ENCODE data around the gene SELP.
"Not testable (repeated sequence)": the region's sequence is repeated elsewhere in the genome, so short reads cannot be mapped to it uniquely, and the experiment has no call there.

The SELP gene

DNA sequence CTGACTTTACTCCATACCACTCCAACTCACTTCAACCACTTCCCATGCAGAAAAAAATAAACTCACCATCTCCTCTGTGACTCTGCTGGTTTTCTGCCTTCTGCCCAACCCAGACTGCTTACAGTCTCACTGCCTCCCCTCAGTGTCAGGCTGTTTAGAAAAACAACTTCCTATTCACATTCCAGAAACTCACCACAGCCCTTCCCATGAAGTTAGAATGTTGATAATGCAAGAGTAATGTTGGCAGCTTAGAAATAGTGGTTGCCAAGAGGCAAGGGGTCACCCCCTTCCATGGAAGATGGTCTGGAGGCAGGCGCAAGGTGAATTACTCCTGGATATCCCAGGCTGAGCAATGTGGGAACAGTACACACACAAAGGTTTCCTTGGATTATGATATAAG lies at the start of gene SELP:
Gene SELP, minus strand, starts transcription at position 119 of the 400 bp plus-strand sequence. Its CDS starts 50 bp downstream, at position 69.
- no peak for DNase-seq

DNA sequence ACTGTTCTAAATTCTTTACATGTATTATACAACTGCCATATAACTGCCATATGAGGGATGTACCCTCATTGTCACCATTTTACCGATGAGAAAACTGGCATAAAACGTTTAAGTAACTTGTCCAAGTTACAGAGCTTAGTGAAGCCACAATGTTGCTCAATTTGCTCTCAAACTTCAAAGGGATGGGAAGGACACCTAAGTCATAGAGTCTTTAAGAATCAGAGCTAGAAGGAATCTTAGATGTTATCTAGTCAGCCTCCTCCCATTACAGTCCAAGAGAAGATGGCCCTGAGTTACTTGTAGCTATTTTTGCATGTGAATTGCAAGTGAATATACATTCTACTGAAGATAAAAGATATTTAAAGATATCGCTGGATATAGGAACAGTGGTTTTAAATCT lies 49.8 kb upstream of the SELP start:
- no peak for DNase-seq

DNA sequence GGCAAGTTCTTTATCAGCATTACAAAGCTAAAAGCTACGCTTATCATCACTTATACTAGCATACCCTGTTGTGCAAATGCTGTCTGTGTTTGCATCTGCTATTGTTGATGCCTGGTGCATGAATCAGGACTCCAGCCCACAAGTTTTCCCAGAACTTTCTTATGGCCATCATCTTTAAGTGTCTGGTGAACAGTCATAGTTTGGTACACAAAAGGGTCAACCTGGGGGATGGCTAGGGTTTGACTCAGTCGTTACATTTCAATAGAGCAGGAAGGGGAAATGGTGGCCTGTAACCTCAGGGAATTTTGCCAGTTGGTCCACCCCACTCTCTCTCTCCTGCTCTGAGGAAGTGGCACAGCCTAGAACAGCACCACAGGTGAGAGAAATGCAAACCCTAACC lies 46.1 kb upstream of the SELP start:
- DNase-seq, result no peak

DNA sequence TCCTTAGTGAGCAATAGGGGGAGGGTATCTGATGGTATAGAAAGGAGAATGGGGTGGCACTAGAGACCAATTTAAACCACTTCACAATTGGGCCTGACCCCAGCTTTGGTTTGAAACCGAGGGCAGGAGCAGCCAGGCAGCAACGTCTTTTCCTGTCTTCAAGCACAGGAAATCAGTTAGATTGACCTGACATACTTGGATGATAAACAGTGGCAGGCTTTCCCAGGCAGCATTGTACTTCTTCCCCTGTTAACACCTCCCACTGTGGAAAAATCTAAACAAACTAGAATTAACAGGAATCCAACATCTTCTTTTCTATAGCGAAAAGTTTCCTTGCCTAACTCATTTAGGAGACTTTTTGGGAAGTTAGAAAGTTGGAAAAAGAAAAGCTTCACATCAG lies 40.9 kb upstream of the SELP start:
- no peak for DNase-seq

DNA sequence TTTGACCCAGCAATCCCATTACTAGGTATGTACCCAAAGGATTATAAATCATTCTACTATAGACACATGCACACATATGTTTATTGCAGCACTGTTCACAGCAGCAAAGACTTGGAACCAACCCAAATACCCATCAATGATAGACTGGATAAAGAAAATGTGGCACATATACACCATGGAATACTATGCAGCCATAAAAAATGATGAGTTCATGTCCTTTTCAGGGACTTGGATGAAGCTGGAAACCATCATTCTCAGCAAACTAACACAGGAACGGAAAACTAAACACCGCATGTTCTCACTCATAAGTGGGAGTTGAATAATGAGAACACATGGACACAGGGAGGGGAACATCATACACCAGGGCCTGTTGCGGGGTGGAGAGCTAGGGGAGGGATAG lies 40.3 kb upstream of the SELP start:
- not testable (repeated sequence) for DNase-seq

DNA sequence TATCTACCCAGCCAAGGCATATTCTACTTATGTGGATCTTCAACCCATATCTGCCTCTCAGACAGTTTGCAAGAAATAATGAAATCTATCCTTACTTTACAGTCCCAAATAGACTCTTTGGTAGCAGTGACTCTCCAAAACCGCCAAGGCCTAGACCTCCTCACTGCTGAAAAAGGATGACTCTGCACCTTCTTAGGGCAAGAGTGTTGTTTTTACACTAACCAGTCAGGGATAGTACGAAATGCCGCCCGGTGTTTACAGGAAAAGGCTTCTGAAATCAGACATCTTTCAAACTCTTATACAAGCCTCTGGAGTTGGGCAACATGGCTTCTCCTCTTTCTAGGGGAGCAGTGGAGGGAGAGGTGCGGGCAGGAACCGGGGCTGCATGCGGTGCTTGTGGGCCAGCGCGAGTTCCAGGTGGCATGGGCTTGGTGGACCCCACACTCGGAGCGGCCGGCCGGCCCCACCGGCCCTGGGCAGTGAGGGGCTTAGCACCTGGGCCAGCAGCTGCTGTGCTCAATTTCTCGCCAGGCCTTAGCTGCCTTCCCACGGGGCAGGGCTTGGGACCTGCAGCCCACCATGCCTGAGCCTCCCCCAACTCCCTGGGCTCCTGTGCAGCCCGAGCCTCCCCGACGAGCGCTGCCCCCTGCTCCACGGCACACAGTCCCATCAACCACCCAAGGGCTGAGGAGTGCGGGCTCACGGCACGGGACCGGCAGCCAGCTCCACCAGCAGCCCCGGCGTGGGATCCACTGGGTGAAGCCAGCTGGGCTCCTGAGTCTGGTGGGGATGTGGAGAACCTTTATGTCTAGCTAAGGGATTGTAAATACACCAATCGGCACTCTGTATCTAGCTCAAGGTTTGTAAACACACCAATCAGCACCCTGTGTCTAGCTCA lies 38.0 kb upstream of the SELP start:
- not testable (repeated sequence) for DNase-seq

DNA sequence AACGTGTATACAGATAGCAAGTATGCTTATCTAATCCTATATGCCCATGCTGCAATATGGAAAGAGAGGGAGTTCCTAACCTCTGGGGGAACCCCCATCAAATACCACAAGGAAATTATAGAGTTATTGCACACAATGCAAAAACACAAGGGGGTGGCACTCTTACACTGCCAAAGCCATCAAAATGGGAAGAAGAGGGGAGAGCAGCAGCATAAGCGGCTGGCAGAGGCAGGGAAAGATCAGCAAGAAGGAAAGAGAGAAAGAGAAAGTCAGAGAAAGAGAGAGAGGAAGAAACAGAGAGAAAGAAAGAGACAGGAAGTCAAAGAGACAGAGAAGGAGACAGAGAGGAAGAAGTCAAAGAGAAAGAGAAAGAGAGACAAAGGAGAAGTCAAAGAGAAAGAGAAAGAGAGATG lies 37.3 kb upstream of the SELP start:
- DNase-seq, result not testable (repeated sequence)

DNA sequence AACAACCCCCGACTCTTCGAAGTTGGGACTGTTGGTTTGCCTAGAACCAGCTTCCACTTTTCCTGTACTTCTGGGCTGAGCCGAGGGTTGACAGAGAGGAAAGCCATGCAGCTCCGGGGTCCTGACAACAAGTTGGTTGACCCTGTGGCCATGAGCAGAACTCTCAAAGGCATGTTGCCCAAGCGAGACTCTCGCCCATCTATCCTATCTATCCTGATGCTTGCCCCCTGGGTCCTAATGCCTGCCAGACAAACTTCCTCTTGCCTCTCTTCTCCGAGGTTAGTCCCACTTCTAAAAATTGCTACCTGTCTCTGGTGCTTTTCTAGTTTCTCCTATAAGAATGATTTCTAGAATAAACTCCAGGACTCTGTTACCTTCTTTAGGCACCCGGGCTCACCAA lies 32.8 kb upstream of the SELP start:
- not testable (repeated sequence) for DNase-seq

DNA sequence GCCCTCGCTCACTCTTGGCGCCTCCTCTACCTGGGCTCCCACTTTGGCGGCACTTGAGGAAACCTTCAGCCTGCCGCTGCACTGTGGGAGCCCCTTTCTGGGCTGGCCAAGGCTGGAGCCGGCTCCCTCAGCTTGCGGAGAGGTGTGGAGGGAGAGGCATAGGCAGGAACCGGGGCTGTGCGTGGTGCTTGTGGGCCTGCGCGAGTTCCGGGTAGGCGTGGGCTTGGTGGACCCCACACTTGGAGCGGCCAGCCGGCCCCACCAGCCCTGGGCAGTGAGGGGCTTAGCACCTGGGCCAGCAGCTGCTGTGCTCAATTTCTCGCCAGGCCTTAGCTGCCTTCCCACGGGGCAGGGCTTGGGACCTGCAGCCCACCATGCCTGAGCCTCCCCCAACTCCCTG lies 31.1 kb upstream of the SELP start:
- DNase-seq, result not testable (repeated sequence)

DNA sequence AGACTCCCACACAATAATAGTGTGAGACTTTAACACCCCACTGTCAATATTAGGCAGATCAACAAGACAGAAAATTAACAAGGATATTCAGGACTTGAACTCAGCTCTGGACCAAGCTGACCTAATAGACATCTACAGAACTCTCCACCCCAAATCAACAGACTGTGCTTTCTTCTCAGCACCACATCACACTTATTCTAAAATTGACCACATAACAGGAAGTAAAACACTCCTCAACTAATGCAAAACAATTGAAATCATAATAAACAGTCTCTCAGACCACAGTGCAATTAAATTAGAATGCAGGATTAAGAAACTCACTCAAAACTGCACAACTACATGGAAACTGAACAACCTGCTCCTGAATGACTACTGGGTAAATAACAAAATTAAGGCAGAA lies 28.9 kb upstream of the SELP start:
- not testable (repeated sequence) for DNase-seq

DNA sequence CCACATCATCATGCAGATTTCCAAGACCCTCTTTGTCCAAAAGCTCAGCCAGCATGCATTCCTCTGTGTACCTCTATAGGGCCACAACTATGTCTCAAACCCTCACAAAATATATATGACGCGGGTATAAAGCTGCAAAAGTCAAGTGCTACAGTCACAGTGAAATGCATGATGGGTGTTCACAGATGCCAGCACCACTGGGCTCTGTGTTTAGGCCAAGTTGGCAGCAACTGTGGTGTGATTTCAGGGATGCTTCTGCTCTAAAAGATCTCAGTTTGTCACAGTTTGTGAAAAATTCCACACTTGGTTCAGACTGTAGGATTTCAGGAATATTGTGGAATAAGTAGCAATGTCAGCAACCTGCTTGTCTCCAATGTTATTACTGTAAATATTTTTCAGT lies 23.9 kb upstream of the SELP start:
- DNase-seq, result no peak

DNA sequence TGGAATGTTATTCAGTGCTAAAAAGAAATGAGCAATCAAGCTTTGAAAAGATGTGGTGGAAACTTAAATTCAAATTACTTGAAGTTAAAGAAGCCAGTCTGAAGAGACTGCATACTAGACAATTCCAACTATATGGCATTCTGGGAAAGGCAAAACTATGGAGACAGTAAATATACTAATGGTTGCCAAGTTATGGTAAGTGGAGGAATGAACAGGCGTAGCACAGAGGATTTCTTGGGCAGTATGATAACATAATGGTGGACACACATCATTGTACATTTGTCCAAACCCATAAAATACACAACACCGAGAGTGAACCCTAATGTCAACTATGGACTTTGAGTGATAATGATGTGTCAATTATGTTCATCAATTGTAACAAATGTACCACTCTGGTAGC lies 21.1 kb upstream of the SELP start:
- no peak for DNase-seq

DNA sequence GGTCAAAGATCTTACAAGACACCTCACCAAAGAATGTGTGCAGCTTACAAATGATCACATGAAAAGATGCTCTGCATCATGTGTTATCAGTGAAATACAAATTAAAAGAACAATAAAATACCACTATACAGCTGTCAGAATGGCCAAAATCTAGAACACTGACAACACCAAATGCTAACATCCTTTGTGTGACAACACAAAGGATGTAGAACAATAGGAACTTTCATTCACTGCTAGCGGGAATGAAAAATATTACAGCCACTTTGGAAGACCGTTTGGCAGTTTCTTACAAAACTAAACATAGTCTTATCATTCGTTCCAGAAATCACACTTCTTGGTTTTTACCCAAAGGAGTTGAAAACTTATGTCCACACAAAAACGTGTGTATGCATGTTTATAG lies 20.6 kb upstream of the SELP start:
- no peak for DNase-seq

DNA sequence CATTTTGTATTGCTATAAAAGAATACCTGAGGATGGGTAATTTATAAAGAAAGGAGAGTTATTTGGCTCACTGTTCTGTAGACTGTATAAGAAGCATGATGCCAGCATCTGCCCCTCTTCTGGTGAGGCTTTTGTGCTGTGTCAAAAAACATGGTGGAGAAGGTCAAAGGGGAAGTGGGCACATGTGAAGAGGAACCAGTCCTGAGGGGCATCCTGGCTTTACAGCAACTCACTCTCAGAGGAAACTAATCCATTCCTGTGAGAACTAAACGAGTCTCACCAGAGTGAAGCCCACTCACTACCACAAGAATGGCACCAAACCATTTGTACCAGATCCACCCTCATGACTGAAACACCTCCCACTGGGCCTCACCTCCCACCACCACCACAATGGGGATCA lies 18.8 kb upstream of the SELP start:
- DNase-seq, result no peak

DNA sequence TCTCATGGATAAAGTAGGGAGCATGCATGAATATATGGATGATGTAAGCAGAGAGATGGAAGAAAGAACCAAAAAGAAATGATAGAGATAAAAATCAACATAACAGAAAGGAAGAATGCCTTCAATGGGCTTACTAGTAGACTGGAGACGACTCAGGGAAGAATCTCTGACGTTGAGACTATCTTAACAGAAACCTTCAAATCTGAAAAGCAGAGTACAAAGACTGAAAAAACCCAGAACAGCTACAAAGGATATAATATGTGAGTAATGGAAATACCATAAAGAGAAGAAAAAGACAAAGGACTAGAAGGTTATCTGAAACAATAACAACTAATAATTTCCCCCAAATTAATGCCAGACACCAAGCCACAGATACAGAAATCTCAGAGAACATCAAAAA lies 18.3 kb upstream of the SELP start:
- no peak for DNase-seq

DNA sequence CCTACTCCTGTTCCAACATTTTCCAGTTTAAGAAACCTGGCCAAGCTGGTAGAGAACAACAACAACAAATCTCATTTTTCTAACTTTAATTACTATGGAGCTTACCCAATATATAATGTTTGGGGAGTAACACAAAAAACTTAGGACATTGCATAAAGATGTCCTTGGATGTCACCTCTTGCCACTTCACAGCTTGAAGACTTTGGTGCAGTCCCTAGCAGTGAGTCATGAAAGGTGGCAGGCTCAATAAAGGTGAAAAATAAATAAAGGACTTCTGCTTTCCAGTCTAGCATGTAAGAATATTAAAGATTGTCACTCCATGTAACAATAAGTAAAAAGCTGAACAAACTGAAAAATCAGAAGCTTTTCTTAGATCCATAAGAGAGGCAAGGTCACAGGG lies 17.6 kb upstream of the SELP start:
- DNase-seq, result no peak

DNA sequence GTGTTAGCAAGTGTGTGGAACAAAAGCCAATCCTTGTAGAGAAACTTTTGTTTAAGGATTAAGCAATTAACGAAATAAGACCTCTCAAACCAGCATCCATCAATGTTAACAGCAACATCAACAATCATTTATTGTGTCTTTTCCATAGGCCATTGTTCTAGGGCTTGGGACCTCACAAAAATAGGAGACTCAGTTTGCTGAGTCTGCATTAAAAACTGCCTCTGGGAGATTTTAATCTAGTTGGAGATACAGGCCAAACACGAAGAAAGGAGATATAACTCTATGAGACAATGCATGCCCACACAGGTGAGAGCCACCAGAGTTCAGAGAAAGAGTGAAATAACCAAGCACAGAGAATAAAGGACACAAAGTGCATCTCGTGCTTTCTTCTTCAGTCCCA lies 14.4 kb upstream of the SELP start:
- DNase-seq, result no peak

DNA sequence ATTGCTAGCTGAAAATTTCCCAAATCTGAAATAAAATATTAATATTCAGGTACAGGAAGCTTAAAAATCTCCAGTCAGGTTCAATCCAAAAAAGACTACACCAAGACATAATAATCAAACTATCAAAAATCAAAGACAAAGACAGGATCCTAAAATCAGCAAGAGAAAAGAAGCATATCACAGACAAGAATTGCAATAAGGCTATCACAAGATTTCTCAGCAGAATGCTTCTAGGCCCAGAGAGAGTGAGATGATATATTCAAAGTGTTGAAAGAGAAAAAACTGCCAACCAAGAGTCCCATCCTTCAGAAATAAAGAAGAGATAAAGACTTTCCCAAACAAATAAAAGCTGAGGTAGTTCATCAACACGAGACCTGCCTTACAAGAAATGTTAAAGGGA lies 5.0 kb upstream of the SELP start:
- no peak for DNase-seq

DNA sequence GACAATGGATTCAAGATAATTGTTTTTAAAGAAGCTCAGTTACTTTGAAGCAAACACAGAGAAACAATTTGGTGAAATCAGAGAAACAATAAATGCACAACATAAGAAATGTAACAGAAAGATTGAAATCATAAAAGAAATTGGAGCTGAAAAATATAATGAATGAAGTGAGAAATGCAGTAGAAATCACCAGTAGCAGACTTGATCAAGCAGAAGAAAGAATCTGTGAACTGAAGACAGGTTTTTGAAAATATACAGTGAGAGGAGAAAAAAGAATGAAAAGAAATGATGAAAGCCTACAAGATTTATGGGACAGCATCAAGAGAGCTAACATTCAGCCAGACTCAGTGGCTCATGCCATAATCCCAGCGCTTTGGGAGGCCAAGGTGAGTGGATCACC lies 4.2 kb upstream of the SELP start:
- DNase-seq, result no peak

DNA sequence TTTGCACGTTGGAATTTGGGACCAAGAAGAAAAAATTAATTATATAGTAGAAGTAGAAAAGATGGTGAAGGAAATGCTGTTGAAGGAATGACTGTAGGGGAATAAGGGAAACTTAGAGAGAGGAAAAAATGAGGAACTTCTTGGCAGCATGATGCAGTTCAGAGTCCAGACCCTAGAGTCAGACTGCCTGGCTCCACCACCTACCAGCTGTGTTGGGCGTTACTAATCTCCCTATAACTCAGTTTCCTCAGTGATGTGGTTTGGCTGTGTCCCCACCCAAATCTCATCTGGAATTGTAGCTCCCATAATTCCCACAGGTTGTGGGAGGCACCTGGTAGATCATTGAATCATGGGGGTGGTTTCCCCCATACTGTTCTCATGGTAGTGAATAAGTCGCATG lies 1.3 kb upstream of the SELP start:
- DNase-seq, result no peak

DNA sequence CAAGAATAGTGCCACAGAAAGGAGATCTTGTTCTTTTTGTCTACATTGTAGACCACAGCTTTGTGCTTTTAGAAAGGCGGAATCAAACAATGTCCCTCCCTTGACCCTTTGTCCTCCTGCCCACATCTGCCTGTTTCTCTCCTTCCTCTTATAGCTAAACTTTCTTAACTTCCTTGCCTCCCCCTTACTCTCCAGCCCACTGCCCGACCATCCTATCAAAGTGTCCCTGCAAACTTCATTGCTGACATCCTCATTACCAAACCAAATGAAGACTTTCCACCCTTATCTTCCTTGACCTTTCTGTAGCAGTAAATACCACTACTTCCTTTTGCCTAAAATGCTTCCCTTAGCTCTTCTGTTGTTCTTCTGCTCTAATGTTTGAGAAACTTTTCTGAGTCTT lies 5.0 kb downstream of the SELP start:
- no peak for DNase-seq

DNA sequence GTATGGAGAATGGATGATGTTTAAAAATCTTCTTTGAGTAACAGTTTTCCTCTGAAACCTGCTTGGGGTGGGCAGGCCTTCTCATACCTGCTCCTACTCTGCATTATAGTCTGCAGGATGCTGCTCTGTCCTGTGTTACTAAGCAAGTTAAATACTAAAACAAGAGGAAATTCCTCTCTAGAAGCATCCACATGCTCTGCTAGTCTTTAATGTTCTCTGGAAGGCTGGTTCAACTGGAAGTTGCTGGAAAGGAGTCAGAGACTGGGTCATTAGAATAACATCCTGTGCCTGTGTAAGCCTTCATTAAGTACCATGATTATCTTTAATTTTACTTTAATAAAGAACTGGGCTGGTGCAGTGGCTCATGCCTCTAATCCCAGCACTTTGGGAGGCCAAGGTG lies 5.8 kb downstream of the SELP start:
- no peak for DNase-seq

DNA sequence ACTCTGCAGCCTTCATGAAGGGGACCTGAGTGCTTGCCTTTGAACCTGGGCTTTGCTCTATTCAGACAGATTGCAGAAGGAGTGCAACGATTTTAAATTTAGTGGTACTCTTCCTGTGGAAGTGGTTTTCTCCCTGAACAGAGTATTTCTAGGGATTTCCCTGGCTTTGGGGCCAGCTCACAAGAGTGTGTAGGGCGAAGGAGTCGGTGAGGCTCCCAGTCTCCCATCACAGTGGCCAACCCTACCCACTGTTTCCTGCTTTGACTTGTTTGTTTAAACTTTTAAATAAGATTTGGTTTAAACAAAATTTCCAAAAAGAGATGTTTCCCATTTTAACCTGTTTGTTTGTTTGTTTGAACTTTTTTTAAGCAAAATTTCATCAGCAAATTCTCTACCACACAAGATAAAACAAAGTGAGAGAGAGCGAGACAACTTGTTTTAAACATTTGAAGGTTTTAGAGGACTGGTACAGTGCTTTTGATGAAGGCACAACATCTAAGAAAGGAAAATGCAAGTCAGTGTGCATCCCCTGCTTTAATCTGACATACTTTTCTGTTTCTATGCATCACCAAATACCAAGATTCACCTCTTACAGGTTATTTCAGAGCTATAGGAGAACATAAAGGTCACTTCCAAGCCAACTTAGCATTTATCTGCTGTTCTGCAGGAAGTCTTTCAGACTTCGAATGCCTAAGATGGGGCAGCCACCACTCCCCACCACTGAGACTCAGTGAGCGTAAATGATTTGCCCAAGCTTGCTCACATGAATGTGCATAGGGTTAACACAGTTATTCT lies 6.6 kb downstream of the SELP start:
- DNase-seq, result no peak

DNA sequence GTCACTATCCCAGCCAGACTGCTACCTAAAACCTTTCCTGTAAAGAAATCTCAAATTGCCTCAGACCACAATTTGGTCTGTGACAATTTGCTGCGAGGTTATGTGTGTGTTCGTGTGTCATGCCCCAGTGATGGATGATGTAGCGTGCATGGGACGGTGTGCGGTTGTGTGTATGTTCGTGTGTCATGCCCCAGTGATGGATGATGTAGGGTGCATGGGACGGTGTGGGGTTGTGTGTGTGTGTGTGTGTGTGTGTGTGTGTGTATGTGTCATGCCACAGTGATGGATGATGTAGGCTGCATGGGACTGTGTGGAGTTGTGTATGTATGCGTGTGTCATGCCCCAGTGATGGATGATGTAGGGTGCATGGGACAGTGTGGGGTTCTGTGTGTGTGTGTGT lies 9.4 kb downstream of the SELP start:
- DNase-seq, result no peak

Data from NCI-H2029 treated with DMSO at 0.1 percent for 48 hours (cell line).